Measurements from ENCODE around the gene ABCA12.

The ABCA12 gene

DNA sequence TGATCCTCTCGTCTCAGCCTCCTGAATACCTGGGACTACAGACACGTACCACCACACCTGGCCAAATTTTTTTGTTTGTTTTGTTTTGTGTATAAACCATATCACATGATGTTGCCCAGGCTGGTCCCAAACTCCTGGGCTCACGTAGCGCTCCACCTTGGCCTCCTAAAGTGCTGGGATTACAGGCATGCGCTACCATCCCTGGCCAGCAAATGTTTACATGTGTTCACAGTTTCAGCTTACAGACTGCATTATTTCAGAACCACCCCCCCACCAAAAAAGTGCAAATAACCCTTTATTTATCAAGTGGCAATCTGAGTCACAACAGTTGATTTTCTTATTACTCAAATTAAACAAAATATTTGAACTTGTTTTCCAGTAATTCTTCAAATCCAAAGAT lies 54.3 kb downstream of the ABCA12 start:
- TF ChIP-seq, protein P1, sequence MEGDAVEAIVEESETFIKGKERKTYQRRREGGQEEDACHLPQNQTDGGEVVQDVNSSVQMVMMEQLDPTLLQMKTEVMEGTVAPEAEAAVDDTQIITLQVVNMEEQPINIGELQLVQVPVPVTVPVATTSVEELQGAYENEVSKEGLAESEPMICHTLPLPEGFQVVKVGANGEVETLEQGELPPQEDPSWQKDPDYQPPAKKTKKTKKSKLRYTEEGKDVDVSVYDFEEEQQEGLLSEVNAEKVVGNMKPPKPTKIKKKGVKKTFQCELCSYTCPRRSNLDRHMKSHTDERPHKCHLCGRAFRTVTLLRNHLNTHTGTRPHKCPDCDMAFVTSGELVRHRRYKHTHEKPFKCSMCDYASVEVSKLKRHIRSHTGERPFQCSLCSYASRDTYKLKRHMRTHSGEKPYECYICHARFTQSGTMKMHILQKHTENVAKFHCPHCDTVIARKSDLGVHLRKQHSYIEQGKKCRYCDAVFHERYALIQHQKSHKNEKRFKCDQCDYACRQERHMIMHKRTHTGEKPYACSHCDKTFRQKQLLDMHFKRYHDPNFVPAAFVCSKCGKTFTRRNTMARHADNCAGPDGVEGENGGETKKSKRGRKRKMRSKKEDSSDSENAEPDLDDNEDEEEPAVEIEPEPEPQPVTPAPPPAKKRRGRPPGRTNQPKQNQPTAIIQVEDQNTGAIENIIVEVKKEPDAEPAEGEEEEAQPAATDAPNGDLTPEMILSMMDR (IDR thresholded peaks at IDR 0.05; ENCODE audit: extremely low read depth, missing control alignments), result no peak
- DNase-seq (ENCODE audit: low spot score), result no peak

DNA sequence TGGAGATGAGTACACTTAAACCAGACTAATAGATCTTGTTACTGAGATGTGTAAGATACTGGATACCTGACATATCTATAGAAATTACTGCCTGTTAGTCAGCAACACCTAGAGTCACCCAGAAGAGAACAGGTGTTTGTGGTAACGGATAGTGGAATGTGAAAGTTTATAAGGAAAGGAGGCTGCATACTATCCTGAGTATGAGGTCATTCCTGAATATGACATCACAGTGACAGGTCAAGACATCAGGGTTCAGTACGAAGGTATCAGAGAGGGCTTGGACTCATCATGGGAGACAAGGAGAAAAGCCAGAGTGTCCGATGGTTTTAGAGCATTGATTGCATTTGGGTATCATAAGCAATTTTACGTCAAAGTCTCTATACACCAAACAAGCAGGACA lies 55.3 kb downstream of the ABCA12 start:
- TF ChIP-seq, protein P1 (IDR thresholded peaks at IDR 0.05; ENCODE audit: extremely low read depth, missing control alignments), result no peak
- no peak for DNase-seq (ENCODE audit: low spot score)

GRCh38 chr2:215082446-215082845 lies 56.0 kb downstream of the ABCA12 start:
- TF ChIP-seq, protein P1 (IDR thresholded peaks at IDR 0.05; ENCODE audit: extremely low read depth, missing control alignments), result no peak
- DNase-seq (ENCODE audit: low spot score), result no peak

DNA sequence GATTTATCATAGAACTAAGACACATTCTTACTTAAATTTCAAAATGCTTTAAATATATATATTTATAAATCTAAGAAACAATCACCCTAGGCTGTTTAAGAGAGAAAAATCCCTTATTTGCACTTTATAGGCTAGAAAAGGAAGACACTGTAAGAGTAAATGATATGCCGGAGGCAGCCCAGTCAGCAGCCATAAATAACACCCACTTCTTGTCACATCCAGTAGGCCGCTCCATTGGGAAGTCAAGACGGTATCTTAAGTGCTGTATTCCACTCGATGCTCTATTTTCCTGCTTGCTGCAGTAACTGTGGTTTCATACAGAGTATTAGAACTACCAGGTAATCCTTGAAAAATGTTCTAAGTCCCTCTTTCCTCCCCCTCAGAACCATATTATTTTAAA lies 57.9 kb downstream of the ABCA12 start:
- TF ChIP-seq, protein P1 (IDR thresholded peaks at IDR 0.05; ENCODE audit: extremely low read depth, missing control alignments), result no peak
- no peak for DNase-seq (ENCODE audit: low spot score)

GRCh38 chr2:215071676-215072075 lies 66.8 kb downstream of the ABCA12 start:
- TF ChIP-seq, protein P1 (IDR thresholded peaks at IDR 0.05; ENCODE audit: extremely low read depth, missing control alignments), result no peak
- DNase-seq (ENCODE audit: low spot score), result no peak

GRCh38 chr2:215068399-215068798 lies 70.0 kb downstream of the ABCA12 start:
- no peak for DNase-seq (ENCODE audit: low spot score)
- TF ChIP-seq, protein P1 (IDR thresholded peaks at IDR 0.05; ENCODE audit: extremely low read depth, missing control alignments), result no peak

DNA sequence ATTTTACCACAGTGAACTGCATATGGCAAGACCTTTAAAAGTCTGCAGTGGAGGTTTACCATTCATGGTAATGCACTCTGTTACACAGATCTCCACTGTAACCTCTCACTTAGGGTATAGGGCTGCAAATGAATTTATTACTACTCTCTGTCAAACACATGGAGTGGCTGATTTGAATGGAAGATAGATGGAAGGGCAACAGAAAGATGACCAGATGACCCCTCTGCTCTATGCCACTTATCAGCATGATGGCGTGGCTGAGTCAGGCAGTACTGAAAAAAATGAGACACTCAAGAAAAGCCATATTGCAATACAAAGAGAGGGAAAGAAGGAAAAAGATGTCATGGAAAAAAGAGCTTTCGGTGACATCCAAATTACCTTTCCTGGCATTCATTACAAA lies 72.3 kb downstream of the ABCA12 start:
- DNase-seq (ENCODE audit: low spot score), result no peak
- TF ChIP-seq, protein P1 (IDR thresholded peaks at IDR 0.05; ENCODE audit: extremely low read depth, missing control alignments), result no peak
